Right lobe of liver (tissue), 4 donors: Measurements from ENCODE around the gene CRISP2.

Experiments
- POLR2A ChIP-seq: fragments of 450-650 bp; IDR thresholded peaks from one replicate; pipeline ENCODE4 v1.6.1; 2017; ENCODE audit warnings: antibody characterized with exemption, mild to moderate bottlenecking
- TF ChIP-seq, protein P1 (sequence below), 4 donors: fragments of 200-600 bp in 3 of 4; fragments of 450-650 bp in 1 of 4; IDR thresholded peaks; one replicate each; pipeline versions ENCODE4 v1.5.1 to v1.8.0; 2016 to 2022; ENCODE audit warnings: antibody characterized with exemption in 4 of 4, mild to moderate bottlenecking in 2 of 4
- donor health status: DM: no; HTN: no; CAD: no.
- donor health status: DM: no; HTN: no; CAD: no.
- donor health status: DM: no; HTN: yes; CAD: no.

DNA sequence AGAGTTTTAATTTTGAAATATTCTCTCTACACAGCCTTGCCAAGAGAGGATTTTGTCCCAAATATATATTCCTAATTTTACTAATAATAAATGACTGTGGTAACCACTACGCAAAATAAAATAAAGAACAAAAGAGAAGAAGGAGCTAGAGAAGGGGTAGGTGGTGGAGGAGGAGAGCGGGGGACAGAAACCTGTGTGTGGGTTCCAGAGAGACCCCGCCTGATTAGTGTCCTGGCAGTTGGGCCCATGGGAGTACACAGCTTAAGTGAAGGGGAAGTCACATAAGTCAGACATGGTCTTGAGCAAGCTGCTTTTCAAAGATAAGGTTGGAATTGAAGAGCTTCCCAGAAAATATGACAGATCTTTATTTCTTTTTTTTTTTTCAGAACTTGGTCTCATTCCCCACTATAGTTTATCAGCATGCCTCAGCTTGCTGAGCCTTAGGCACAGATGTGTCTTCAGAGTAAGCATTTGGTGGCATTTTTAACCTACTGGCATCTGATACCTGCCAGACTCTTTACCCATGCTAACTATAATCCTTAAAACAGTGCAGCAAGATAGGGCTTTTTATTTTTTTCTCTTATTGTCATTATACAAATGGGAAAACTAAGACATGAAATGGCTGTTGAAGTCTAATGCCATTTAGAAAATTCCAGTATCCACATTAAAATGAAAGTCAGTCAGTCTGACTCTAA, 67.1 kb downstream of the CRISP2 start:
- TF ChIP-seq, protein P1, sequence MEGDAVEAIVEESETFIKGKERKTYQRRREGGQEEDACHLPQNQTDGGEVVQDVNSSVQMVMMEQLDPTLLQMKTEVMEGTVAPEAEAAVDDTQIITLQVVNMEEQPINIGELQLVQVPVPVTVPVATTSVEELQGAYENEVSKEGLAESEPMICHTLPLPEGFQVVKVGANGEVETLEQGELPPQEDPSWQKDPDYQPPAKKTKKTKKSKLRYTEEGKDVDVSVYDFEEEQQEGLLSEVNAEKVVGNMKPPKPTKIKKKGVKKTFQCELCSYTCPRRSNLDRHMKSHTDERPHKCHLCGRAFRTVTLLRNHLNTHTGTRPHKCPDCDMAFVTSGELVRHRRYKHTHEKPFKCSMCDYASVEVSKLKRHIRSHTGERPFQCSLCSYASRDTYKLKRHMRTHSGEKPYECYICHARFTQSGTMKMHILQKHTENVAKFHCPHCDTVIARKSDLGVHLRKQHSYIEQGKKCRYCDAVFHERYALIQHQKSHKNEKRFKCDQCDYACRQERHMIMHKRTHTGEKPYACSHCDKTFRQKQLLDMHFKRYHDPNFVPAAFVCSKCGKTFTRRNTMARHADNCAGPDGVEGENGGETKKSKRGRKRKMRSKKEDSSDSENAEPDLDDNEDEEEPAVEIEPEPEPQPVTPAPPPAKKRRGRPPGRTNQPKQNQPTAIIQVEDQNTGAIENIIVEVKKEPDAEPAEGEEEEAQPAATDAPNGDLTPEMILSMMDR (IDR thresholded peaks at IDR 0.05), result no peak
- no peak for TF ChIP-seq POLR2A
